A673 (cell line): ENCODE data around the gene ATF2.

ENCODE experiments used
- CTCF ChIP-seq: fragments of 300-800, 200-600 bp; sonication (generic); conservative IDR thresholded peaks from 2 replicates; pipeline ENCODE4 v1.5.1; 2017; ENCODE audit warnings: low read depth, mild to moderate bottlenecking, antibody characterized with exemption, low read length, moderate library complexity, mixed read lengths
- EZH2 ChIP-seq: fragments of 200-600 bp; sonication (generic); IDR thresholded peaks from 2 replicates; pipeline ENCODE4 v1.6.1; 2017; ENCODE audit warnings: borderline replicate concordance, low read depth, mild to moderate bottlenecking, mixed read lengths, antibody characterized with exemption, low read length; ENCODE audit not compliant: poor library complexity, severe bottlenecking

- TF ChIP-seq CTCF: no peak
- no peak for TF ChIP-seq EZH2
Observed at GRCh38 chr2:175048275-175048674, 119.7 kb downstream of the ATF2 start.
